Erythroblast (primary cell): ENCODE data around the gene OPCML.

ENCODE experiments used
- GATA1 ChIP-seq: IDR thresholded peaks from 2 replicates; pipeline ENCODE4 v1.6.1; 2011; ENCODE audit warnings: low read depth, mild to moderate bottlenecking, control low read depth, low read length, moderate library complexity
- POLR2A ChIP-seq: IDR thresholded peaks from 2 replicates; pipeline ENCODE4 v1.6.1; 2011; ENCODE audit warnings: mild to moderate bottlenecking, low read length

- no peak for TF ChIP-seq POLR2A
- TF ChIP-seq GATA1: no peak
Observed at GRCh38 chr11:133492895-133493294, 39.4 kb downstream of the OPCML start.
